ENCODE results near the gene DNAH10. TPM values are rescaled to one million over a fixed set of nuclear protein-coding genes. Genes with fewer than 3 reads are reported as not detected.

Gene DNAH10
- total RNA-seq, 1 donor from 2014 or later, result 0.17 TPM

DNA sequence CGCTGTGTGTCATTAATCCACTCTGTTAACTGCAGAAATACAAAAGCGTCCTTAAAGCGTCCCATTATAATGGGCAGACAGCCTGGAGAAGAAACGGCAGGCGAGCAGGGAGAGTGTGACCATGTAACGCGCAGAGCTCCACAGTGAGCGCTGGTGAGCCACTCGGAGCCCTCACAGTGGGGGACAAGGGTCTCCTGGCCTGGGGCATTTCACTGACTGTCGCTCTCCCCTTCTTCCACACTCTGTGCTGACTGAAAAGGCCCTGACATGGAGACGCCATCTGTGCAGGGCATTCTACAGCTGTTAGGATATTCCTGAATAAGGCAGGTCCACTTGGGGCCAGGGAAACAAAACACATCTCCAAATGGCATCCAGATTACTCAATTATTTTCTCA, 186.3 kb downstream of the DNAH10 start:
- TF ChIP-seq, protein P1, sequence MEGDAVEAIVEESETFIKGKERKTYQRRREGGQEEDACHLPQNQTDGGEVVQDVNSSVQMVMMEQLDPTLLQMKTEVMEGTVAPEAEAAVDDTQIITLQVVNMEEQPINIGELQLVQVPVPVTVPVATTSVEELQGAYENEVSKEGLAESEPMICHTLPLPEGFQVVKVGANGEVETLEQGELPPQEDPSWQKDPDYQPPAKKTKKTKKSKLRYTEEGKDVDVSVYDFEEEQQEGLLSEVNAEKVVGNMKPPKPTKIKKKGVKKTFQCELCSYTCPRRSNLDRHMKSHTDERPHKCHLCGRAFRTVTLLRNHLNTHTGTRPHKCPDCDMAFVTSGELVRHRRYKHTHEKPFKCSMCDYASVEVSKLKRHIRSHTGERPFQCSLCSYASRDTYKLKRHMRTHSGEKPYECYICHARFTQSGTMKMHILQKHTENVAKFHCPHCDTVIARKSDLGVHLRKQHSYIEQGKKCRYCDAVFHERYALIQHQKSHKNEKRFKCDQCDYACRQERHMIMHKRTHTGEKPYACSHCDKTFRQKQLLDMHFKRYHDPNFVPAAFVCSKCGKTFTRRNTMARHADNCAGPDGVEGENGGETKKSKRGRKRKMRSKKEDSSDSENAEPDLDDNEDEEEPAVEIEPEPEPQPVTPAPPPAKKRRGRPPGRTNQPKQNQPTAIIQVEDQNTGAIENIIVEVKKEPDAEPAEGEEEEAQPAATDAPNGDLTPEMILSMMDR (conservative IDR thresholded peaks at IDR 0.05; ENCODE audit: low read depth, low read length), result no peak
- DNase-seq (ENCODE audit: low read depth), result no peak
- H3K4me3 ChIP-seq (ENCODE audit: low read depth, low read length), result no peak overlapping the region

DNA sequence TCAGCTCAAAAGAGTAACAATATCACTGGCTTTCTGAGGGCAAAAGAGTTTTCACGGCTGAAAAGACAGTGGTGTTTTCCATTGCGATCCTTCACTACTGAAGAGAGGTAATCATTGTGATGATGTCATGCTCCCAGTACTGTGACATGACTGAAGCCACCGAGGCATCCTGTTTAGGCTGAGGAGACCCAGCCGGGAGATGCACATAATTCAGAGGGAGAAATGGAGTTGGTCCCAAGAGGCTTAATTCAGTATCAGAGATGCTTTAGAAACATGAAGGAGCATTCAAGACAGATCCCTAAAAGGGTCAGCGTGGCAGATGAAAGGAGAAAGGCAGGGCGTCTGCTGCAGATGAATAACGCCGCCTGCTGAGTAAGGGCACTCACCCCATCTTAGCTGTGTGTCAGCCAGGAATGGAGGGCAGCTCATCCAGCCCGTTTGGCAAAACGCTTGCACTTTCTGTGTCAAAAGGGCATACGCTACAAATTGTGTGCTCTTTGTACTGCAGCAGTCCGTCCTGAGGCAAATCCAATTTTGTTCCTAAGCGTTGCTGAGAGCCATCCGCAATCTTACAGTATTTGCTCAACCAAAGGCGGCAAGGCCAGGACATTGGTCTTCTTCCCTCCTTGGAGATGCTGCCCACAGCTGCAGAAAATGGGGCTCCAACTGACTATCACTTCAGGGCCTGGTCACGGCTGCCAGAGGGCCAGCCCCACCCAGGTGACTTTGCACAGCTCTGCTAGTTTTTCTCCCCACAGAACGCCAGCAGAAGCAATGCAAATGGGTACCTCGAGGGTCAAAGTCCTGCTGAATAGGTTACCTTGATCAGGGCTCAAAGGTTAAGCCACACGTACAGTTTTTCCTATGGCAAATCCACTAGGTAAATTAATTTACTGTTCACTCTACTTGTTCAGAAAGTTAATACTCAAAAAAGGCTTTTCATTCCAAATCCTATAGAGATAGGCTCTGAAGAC, 187.0 kb downstream of the DNAH10 start:
- no peak overlapping the region for H3K4me3 ChIP-seq (ENCODE audit: low read depth, low read length)
- no peak for DNase-seq (ENCODE audit: low read depth)
- TF ChIP-seq, protein P1 (conservative IDR thresholded peaks at IDR 0.05; ENCODE audit: low read depth, low read length), result no peak

DNA sequence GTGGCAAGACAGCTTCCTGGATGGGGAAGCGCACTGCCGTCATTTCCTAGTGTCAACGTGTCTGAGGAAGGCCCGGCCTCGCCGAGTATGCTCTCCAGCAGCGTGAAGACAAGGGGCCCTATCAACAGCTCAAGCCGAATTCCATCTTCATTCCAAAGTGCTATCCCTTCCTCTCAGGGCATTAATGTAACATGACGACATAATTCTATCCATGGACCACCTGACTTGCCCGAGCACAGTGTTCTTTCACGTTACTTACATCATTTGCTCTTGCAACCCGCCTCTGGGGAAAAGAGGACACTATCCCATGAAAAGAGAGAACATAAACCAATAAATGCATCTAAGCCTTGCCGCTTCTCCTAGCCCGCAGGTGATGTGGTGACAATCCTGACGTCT, 187.7 kb downstream of the DNAH10 start:
- TF ChIP-seq, protein P1 (conservative IDR thresholded peaks at IDR 0.05; ENCODE audit: low read depth, low read length), result no peak
- H3K4me3 ChIP-seq (ENCODE audit: low read depth, low read length), result no peak overlapping the region
- DNase-seq (ENCODE audit: low read depth), result no peak

DNA sequence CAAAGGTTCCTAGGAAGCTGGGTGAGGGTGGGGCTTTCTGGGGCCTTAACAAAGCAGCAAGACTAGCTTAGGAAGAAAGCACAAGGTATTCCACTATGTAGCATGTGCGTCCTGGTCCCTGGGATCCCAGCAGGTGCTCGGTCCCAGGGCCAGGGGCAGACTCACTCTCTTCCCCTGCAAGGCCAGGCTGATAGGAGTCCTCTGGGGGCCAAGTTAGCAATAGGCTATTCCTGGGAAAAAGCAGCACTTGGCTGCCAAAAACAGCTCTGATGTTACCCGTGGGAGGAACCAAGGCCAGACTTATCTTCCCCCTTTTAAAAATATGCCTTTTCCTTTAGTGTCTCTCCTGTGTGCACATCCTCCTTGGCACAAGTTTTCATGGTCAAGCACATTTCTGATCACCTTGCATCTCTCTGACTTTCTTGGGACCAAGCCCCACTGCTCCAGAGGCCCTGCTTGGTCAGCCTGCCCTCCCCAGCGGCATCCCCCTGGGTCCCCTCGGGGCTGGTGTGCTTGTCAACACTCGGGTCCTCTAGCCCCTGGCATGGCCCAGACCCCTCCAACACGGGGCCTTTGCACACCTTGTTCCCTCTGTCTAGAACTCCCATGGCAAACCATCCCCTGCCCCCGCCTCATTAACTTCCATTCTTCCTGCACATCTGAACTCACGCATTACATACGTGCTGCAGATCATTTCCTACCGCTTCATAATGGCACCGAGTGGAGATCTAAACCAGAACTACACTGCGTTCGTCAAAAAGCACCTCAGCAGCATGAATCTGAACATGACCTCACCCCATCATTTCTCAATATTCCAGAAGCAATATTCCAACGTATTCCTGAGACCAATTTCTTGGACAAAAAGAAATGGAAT, 188.6 kb downstream of the DNAH10 start:
- TF ChIP-seq, protein P1 (conservative IDR thresholded peaks at IDR 0.05; ENCODE audit: low read depth, low read length), result no peak
- H3K4me3 ChIP-seq (ENCODE audit: low read depth, low read length), result no peak overlapping the region
- no peak for DNase-seq (ENCODE audit: low read depth)

DNA sequence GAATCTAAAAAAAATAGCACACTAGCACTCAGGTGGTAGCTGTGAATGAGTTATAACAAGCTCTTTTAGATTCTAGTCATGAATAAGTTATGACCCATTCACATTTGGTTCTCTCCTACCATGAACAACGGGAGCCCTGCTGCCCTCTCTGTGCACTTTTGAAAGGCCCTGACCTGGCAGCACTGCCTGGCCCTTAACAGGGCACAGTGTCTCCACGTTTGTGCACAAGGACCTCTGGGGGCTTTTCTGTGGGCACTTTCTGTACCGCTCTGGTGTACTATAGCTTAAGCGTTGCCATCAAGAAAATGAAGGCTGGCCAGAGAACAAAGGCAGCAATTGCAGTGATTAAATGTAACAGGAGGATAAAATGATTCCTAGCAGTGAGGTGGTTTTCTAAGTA, 189.4 kb downstream of the DNAH10 start:
- no peak for DNase-seq (ENCODE audit: low read depth)
- TF ChIP-seq, protein P1 (conservative IDR thresholded peaks at IDR 0.05; ENCODE audit: low read depth, low read length), result no peak
- H3K4me3 ChIP-seq (ENCODE audit: low read depth, low read length), result no peak overlapping the region

DNA sequence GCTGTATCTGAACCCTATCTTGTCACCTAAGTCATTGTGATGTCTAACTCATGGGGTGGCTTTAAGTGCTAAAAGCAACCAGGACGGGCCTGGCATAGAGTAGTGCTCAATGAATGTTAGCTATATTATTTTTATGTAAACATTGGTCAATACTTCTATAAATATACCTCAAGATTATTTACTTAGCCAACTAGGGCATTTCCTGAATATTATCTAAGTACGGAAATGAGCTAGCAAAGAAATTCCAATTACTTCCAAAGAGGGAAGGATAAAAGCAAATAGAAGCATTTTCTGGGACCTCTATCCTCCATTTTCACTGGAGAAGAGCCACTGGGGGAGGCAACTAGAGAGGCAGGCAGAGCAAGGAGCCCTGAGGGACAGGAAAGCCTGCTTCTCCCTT, 189.9 kb downstream of the DNAH10 start:
- no peak overlapping the region for H3K4me3 ChIP-seq (ENCODE audit: low read depth, low read length)
- no peak for DNase-seq (ENCODE audit: low read depth)
- TF ChIP-seq, protein P1 (conservative IDR thresholded peaks at IDR 0.05; ENCODE audit: low read depth, low read length), result no peak

Measured in epithelial cell of proximal tubule (primary cell).